ENCODE results near the gene SYNGAP1.
"Not testable (repeated sequence)": the region's sequence is repeated elsewhere in the genome, so short reads cannot be mapped to it uniquely, and the experiment has no call there.

DNA sequence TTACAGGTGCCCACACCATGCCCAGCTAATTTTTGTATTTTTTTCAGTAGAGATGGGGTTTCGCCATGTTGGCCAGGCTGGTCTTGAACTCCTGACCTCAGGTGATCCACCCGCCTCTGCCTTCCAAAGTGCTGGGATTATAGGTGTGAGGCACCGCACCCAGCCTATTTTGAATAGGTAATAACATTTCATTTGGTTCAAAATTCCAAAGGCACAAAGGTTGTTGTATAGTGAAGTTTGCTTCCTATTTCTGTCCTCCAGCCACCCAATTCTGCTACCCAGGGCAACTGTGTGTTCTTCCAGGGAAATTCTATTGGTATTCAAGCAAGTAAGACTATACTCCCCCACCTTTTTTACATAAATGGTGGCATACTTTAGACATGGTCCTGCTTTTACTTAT lies 21.3 kb upstream of the SYNGAP1 start:
- TF ChIP-seq EZH2 (IDR thresholded peaks at IDR 0.05; ENCODE audit: insufficient read depth, low read length), result not testable (repeated sequence)
- TF ChIP-seq, protein P1, sequence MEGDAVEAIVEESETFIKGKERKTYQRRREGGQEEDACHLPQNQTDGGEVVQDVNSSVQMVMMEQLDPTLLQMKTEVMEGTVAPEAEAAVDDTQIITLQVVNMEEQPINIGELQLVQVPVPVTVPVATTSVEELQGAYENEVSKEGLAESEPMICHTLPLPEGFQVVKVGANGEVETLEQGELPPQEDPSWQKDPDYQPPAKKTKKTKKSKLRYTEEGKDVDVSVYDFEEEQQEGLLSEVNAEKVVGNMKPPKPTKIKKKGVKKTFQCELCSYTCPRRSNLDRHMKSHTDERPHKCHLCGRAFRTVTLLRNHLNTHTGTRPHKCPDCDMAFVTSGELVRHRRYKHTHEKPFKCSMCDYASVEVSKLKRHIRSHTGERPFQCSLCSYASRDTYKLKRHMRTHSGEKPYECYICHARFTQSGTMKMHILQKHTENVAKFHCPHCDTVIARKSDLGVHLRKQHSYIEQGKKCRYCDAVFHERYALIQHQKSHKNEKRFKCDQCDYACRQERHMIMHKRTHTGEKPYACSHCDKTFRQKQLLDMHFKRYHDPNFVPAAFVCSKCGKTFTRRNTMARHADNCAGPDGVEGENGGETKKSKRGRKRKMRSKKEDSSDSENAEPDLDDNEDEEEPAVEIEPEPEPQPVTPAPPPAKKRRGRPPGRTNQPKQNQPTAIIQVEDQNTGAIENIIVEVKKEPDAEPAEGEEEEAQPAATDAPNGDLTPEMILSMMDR (IDR thresholded peaks at IDR 0.05; ENCODE audit: insufficient read depth, low read depth, low read length), result not testable (repeated sequence)
